NOMO-1 (cell line): ENCODE measurements around the gene PDK4.
"Not testable (repeated sequence)": the region's sequence is repeated elsewhere in the genome, so short reads cannot be mapped to it uniquely, and the experiment has no call there.

Experiments
- DNase-seq, 2 experiments: peaks; one replicate each; lab custom pipeline; 2025; ENCODE audit not compliant: unreplicated experiment in 2 of 2; lab: John Stamatoyannopoulos, UW

PDK4 gene

DNA sequence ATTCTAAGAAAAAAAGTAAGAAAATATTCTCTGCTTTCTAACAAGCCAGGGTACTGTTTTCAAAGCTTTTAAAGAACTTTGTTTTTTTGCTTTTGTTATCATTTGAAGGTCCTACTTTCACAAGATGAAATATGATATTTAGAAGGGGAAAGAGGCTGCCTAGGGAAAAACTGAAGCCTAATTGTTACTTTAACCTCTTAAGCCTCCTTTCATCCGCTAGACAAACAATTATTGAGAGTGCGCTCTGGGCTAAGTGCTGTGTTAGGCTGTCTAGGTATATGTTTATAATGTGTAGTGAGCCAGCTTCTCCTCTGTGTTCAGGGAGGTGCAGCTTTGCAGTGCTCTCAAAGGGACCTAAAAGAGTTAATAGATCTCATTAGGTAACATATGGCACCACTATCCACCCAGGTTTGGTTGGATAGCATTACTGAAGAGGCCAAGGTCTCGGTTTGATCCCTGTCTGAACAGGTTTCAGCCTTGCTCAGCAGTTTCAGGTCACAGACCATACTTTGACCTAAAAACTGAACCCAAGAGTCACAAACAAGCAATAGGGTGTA lies 17.9 kb downstream of the PDK4 start:
- DNase-seq: no peak

DNA sequence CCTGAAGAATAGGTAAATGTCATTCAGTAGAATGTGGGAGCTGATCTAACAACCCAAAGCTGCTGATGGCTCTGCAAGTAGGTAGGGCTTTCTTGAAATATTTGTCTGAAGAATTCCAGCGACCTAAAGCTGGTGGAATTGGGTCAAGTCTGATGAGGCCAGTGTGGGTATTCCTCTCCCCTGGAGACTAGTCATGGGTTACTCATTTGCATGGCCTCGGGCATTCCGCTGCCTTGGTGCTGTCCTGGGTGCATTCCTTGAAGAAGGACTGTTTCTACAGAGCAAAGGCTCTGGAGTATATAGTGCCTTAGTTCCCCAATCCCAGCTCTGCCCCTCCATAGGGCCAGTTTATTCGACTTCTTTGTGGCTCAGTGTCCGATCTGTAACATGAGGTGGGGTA lies 19.2 kb downstream of the PDK4 start:
- DNase-seq: no peak

DNA sequence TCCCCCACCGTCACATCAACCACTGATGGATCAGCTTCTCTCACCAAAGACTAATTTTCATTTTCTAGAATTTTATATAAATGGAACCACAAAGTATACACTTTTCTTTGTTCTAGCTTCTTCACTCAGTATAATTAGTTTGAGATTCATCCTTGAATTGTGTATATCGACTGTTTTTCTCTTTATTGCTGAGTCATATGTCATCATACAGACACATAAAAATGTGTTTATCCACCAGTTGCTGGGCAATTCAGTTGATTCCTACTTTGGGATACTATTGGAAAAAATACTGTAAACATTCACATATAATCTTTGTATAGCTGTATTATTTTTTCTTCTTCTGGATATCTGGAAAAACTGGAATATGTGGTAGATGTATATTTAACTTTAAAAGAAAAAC lies 26.6 kb downstream of the PDK4 start:
- no peak for DNase-seq

DNA sequence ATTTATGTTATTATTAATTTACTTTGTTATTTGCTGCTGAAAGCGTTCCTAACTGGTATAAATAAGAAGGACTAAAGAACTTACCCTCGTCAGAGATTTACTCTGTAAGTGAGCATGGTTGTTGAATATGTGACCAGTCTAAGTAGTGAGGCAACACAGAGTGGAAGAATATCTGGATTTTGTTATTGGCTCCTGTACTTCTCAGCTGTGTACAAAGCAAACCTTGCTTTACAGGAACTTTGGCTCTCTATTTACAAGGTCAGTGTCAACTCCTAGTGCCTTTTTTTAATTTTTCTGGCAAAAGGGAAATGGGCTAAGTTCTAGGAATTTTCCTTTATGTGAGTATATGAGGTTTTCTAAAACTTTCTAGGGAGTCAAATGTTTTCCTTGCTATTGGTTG lies 35.6 kb downstream of the PDK4 start:
- no peak for DNase-seq

DNA sequence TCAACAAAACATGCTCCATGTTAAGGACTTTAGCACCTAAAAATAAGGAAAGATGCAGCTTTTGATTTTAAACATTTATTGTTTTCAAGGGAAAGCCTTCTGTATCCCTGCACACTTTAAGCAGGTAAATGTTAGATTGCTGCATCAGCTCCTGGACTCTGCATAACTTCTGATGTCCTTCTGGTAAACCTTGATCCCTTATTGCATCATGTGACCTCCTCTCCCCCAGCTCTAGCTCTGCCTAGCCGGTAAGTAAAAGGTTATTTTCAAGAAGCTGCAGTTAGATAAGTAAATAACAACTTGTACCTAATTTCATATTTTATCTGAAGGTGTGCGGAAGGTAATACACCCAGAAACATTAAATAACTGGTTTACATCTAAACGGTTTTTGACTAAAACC lies 37.5 kb downstream of the PDK4 start:
- DNase-seq: no peak

DNA sequence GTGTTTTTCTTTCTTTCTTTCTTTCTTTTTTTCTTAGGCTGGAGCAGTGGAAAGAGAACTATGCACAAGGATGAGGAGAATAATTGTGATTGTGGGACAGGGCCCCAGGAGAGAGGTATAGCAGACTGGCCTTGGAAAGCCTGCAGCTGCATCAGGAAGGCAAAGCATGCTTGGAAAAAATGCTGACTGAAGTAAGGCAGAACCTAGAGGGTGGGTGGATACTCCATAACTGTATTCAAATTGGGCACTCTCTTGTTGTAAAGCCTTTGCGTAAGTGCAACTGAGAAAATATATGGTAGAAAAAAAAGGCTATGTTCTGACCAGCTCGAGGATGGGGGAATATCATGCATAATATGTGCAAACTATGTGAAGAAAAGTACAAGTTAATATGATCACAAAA lies 39.5 kb downstream of the PDK4 start:
- DNase-seq: no peak

DNA sequence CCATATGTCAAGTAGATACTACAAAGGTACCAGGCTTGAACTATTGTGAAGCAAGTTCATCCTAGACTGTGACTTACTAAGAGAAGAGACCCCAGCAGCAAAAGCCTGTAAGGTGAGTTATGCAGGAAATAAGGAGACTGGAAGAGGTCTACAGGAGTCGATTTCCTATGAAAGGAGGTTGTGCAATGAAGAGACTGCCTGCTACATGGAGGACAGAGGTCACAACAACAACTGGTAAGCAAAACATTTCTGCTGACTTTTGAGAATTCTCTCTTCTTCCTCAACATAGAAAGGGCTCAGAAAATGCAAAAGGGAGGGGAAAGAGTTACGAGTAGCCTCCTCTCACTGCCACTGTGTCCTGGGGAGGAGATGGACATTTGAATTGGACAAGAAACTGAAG lies 42.4 kb downstream of the PDK4 start:
- no peak for DNase-seq

DNA sequence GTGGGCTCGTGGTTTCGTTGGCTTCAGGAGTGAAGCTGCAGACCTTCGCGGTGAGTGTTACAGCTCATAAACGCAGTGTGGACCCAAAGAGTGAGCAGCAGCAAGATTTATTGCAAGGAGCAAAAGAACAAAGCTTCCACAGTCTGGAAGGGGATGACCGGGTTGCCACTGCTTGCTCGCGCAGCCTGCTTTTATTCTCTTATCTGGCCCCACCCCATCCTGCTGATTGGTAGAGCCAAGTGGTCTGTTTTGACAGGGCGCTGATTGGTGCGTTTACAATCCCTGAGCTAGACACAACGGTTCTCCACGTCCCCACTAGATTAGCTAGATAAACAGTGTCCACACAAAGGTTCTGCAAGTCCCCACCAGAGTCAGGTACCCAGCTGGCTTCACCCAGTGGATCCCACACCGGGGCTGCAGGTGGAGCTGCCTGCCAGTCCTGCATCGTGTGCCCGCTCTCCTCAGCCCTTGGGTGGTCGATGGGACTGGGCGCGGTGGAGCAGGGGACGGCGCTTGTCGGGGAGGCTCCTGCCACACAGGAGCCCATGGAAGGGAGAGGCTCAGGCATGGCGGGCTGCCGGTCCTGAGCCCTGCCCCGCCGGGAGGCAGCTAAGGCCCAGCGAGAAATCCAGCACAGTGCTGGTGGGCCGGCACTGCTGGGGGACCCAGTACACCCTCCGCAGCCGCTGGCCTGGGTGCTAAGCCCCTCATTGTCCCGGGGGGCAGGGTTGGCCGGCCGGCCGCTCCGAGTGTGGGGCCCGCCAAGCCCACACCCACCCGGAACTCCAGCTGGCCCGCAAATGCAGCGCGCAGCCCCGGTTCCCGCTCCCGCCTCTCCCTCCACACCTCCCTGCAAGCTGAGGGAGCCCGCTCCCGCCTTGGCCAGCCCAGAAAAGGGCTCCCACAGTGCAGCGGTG lies 44.0 kb downstream of the PDK4 start:
- DNase-seq: not testable (repeated sequence)

DNA sequence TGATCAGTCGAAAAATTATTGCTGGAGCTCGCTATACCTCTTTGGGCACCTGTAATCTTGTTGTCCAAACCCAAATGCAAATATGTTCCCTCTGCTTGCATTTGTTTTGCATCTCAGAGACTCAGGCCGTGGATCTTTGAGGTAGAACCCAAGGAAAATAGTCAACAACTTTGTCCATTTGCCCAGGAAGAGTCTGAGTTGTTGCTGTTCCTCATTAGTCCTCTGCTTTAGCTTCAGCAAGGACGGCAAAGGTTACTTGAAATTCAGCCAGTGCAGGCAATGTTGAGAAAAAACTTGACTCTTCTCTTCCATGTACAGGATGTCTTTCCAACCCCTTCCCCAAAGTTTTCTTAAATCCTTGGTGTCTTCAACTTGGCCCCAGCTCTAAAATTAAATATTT lies 45.8 kb downstream of the PDK4 start:
- DNase-seq: no peak

DNA sequence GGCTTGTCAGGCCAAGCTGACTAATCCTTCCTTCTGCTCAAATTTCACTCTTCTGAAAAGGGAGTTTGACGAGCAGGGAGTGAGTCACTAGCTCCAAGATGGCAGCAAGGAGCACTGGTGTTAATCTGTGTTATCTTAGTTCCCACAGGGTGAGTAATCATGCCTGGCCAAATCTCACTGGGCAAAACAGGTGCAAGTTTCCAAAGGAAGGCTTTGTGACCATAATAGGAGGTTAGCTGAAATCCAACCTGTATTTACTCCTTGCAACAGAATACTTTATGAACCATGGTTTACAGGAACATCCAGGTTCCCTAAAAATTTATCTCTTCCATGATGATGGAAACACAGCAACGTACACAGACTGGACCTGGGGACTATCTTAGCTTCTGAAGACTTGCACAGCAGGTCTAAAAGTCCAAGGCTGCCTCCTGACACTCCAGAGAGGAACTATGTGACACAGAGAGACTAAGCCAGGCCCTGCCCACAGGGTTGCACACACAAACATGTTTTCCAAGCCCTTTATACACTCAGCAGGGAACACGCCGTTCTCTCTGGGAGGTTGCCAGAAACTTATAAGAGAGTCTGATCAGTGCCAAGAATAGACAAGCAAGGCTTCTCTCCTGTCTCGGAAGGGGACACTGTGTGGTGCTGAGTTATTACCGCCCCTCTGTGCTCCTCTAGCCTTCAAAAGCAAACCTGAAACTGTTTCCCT lies 46.3 kb downstream of the PDK4 start:
- DNase-seq: no peak

DNA sequence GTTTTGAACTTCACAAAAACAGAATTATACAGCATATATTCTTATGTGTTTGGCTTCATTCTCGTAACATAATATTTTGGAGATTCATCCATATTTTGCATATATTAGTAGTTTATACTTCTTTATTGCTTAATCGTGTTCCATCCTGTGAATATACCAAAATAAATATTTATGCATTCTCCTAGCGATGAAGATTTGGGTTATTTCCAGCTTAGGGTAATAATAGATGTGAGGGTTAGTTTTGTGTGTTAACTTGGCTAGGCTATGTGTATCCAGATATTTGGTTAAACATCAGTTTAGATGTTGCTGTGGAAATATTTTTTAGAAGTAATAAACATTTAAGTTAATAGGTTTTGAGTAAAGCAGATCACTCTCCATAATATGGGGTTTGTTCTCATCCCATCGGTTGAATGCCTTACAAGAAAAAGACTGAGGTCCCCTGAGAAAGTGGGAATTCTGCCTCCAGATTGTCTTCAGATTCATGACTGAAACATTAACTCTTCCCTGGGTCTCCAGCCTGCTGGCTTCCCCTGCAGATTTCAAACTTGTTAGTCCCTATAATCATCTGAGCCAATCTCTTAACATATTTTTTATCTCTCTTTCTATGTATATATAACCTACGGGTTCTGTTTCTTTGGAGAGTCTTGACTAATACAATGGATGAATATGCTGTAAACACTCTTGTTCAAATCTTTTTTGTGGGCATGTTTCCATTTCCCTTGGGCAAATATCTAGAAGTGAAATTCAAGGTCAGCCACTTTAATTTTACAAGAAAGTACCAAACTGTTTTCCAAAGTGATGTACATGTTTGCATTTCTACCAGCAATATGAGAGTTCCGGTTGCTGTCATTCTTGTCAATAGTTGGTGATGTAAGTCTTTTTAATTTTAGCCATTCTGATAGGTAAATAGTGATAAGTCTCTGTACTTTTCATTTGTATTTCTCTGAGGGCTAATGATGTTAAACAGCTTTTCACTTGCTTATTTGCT lies 48.7 kb downstream of the PDK4 start:
- DNase-seq: no peak

DNA sequence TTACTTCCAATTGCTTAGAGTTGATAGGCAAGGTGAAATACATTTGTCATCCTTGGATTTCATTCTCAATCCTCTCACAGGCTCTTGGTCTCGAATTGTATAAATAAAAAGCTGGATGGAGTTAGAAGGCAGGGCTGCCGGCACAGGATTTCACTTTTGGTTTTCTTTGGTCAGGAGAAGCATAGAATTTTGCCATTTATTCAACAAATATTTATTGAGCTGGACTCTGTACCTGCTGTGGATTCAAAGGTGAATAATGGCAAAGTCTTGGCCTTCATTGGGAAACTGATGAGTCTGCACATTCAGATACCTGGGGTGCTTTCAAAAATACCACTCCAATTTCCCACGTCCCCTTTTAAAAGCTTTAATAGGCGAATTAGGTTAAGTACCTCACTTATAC lies 49.7 kb downstream of the PDK4 start:
- DNase-seq: no peak

DNA sequence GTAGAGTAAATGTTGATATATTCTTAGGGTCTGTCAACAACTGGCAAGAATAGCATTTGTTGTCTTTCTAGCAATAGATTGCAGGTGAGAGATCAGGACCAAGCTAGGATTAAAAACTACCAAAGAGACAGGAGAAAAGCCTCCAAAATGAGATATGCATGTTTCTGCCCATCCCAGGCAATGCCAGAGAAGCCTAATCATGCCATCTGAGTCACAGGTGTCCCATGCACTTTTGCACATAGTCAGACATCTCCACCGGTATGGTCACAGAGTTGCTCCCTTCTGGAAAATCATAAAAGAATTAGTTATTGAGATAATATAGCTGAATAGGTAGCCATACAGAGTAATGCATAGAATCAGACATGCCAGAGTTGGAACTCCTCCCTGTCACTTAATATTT lies 50.6 kb downstream of the PDK4 start:
- DNase-seq: no peak

DNA sequence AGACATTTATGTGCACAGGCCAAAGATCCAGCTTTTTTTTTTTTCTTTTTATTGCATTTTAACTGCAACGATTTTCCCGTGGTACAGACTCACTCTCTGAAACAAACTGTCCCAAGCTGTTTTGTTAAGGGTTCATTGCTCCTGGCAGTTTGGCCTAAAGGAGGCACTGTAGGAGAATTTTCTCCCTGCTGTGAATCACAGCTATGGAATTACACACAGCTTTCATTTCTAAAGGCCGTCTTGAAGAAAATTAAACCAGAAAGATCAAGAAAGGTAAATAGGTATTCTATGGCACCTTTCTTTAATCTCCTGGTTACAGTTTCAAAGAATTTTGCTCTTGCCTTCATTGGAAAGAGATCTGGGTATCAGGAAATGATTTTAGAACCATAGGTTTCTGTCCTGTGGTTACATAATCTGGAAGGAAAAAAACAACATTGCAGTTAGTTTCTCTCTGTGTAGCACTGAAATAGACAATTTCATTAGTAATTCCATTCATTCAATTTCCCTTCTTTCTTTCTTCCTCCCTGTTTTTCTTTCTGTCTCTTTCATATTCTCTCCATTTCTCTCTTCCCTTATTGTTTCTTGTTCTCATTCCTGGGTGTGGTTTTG lies 51.2 kb downstream of the PDK4 start:
- DNase-seq: peak; percentile 24 to 53

DNA sequence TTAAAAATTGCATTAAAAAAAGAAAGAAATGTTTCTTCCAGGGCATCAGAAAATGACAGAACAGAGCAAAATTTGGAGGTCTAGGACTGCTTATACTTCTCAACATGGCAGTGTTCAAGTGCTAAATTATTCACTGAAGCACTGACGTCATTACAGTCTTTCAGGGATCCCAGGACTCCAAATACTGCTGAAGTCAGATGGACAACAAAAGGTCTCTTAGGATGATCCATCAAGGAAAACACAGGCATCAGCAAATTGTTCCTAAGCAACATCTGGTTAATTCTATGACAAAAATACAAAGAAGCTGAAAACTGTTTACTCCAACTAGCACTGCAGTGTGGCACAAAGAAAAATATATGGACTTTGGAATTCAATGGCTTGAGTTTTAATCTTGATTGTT lies 52.1 kb downstream of the PDK4 start:
- no peak for DNase-seq

DNA sequence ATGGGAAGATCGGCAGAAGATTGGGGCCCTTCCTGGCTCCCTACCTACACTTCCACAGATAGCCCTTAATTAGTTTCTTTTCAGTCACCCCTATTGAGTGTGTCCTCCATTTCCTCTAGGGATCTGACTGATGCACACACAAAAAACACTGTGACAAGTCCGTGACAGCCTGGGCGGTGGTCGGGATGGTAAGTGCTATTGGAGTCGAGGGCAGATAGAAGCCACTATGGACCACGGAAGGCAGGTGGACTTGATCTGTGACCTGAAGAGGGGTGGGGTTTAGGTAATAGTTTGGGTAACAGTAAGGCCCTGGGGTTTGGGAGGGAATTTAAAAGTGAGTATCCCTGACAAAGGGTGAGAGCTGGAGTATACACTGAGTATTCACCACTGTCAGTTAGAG lies 53.0 kb downstream of the PDK4 start:
- no peak for DNase-seq

DNA sequence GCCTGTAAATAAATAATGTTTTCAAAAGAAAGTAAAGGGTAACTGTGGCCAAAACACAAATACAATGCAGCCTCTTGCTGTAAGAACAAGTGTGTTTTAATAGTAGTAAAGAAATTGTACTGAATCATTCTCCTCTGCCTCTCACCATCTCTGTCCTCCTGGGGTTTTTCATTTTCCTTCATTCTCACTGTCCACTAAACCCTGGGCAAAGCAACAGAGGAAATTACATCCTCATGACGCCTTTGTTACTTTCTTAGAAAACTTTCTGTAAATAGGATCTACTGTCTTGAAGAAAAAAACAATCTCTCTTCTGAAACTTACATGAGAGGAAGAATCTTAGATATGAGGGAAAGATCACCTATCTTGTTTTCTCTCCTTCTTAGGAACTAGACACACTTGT lies 56.0 kb downstream of the PDK4 start:
- DNase-seq: no peak

DNA sequence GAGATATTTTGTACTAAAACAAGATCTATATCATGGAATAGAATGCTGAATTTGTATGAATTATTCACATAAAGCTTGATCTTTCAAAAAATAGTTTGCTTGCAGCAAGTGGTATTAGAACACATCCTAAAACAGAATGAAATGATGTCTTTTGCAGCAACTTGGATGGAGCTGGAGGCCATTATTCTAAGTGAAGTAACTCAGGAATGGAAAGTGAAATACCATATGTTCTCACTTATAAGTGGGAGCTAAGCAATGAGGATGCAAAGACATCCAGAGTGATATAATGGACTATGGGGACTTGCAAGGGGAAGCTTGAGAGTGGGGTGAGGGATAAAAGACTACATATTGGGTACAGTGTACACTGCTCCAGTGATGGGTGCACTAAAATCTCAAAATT lies 56.9 kb downstream of the PDK4 start:
- DNase-seq: no peak

DNA sequence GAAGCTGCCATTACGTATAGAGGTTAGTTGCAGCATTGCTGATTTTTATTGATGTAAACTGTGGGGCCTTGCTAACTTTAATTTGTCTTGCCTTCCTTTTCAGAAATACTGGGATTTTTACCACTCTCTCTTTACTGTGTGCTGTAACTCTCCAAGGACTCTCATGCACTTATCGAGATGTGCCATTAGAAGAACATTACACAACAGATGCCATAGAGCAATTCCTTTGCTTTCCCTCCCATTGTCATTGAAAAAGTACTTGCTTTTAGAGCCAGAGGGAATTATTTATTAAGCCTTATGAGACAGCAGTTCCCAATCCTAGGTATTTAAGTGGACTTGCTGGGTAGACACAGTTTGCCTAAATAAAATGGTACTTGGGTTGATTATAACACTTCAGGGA lies 58.8 kb downstream of the PDK4 start:
- no peak for DNase-seq

DNA sequence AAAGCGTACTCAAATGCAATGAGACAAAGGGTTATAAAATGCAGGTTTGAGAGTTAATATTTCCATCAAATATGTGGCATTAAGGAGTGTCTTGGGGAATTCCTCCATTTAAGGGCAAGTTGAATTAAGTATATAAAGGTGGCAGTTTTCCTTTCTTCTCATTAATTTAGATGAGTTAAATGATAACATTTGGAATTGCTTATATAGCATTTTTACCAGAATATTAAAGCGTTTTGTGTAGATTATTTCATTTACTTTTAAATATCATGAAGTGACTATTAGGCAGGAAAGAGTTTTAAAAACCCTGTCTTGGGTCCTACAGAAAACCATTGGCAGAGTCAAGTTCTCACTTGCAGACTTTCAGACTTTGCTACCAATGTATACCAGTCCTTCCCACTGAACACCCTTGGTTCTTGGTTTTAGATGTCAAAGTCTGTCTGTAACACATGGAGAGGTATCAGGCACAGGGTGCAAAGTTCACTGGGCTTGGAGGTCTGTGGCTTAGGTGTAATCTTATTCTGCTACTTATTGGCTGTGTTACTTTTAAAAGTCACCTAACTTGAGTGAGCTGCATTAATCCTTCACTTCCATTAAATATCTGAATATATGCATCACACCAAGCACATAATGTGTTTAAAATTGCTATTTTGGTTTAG lies 59.5 kb downstream of the PDK4 start:
- no peak for DNase-seq
